ENCODE results near the gene C12orf43. TPM values are rescaled to one million over a fixed set of nuclear protein-coding genes. Genes with fewer than 3 reads are reported as not detected.
A peak's percentile ranks its signal among the peaks of the same experiment; 100 is the strongest.
"Not testable (repeated sequence)": the region's sequence is repeated elsewhere in the genome, so short reads cannot be mapped to it uniquely, and the experiment has no call there.

C12orf43 gene
- total and polyA plus RNA-seq, 4 donors: 6.8 to 8.2 (median 7.6) TPM

DNA sequence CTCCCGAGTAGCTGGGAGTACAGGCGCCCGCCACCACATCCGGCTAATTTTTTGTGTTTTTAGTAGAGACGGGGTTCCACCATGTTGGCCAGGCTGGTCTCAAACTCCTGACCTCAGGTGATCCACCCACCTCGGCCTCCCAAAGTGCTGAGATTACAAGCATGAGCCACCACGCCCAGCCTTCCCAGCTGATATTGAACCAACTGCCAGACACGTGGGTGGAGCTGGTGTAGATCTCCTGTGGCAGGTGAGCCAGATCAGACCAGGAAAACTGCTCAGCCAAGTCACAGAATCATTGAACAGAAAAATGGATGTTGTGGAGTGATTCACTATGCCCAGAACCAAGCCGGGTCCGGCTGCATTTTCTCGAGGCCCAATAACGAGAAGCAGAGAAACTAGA is 31.1 kb upstream of the C12orf43 start:
- not testable (repeated sequence) for H3K27ac ChIP-seq (ENCODE audit: low read depth in 1 of 2, low read length in 2 of 2); H3K4me1 ChIP-seq (ENCODE audit: control insufficient read depth in 4 of 4, insufficient read depth in 4 of 4, low read length in 3 of 4); H3K9ac ChIP-seq (ENCODE audit: low read depth in 1 of 2, low read length in 2 of 2); H3K4me3 ChIP-seq (ENCODE audit: low read depth in 1 of 3, low read length in 3 of 3); H3K27me3 ChIP-seq (ENCODE audit: control insufficient read depth in 4 of 4, insufficient read depth in 4 of 4, low read length in 3 of 4); DNase-seq (ENCODE audit: low spot score); H3K9me3 ChIP-seq (ENCODE audit: control insufficient read depth in 4 of 4, low read length in 3 of 4); H3K36me3 ChIP-seq (ENCODE audit: control insufficient read depth in 4 of 4, insufficient read depth in 3 of 4, low read depth in 1 of 4, low read length in 3 of 4)
- 85% methylated on average over 12 of the region's 12 CpGs for WGBS

DNA sequence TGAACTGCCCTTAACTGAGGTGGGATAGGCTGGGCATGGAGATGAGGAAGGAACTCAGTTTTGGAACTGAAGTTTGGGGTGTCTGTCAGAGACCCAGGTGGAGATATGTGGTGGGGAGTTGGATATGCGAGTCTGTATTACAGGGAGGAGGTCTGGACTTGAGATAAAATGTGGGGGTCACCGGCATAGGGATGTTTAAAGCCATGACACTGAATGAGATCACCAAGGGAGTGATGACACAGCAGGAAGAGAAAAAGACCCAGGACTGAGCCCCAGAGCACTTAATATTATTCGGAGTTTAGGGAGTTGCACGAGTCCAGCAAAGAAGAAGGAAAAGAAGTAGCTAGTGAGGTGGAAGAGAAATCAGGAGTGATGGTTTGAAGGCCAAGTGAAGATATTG is 26.8 kb upstream of the C12orf43 start:
- H3K9me3 ChIP-seq (ENCODE audit: control insufficient read depth in 4 of 4, low read length in 3 of 4): no peaks in the 10 kb centered on the region
- TF ChIP-seq JUND (IDR thresholded peaks at IDR 0.05) (no peak), FOXA1 (IDR thresholded peaks at IDR 0.05) (no peak), EGR1 (IDR thresholded peaks at IDR 0.05; ENCODE audit: low read depth in 2 of 2) (no peak), REST (IDR thresholded peaks at IDR 0.05) (no peak), RXRA (IDR thresholded peaks at IDR 0.05) (no peak), NR2F2 (IDR thresholded peaks at IDR 0.05) (no peak), SP1 (IDR thresholded peaks at IDR 0.05) (no peak), FOXA2 (IDR thresholded peaks at IDR 0.05) (no peak), ATF3 (IDR thresholded peaks at IDR 0.05) (no peak), HNF4G (IDR thresholded peaks at IDR 0.05) (no peak), TAF1 (conservative IDR thresholded peaks at IDR 0.05) (no peak)
- TF ChIP-seq, protein P1, sequence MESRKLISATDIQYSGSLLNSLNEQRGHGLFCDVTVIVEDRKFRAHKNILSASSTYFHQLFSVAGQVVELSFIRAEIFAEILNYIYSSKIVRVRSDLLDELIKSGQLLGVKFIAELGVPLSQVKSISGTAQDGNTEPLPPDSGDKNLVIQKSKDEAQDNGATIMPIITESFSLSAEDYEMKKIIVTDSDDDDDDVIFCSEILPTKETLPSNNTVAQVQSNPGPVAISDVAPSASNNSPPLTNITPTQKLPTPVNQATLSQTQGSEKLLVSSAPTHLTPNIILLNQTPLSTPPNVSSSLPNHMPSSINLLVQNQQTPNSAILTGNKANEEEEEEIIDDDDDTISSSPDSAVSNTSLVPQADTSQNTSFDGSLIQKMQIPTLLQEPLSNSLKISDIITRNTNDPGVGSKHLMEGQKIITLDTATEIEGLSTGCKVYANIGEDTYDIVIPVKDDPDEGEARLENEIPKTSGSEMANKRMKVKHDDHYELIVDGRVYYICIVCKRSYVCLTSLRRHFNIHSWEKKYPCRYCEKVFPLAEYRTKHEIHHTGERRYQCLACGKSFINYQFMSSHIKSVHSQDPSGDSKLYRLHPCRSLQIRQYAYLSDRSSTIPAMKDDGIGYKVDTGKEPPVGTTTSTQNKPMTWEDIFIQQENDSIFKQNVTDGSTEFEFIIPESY (IDR thresholded peaks at IDR 0.05): no peak
- no peak overlapping the region for H3K9ac ChIP-seq (ENCODE audit: low read depth in 1 of 2, low read length in 2 of 2)
- no peaks in the 10 kb centered on the region for H3K27me3 ChIP-seq (ENCODE audit: control insufficient read depth in 4 of 4, insufficient read depth in 4 of 4, low read length in 3 of 4)
- H3K4me3 ChIP-seq (ENCODE audit: low read depth in 1 of 3, low read length in 3 of 3): no peak overlapping the region
- H3K36me3 ChIP-seq (ENCODE audit: control insufficient read depth in 4 of 4, insufficient read depth in 3 of 4, low read depth in 1 of 4, low read length in 3 of 4): no peaks in the 10 kb centered on the region
- DNase-seq (ENCODE audit: low spot score): no peak
- H3K4me1 ChIP-seq (ENCODE audit: control insufficient read depth in 4 of 4, insufficient read depth in 4 of 4, low read length in 3 of 4): peaks cover 0 to 11% (median 6%) of the 10 kb centered on the region in 4 donors
- 83% methylated on average over 4 of the region's 4 CpGs for WGBS
- H3K27ac ChIP-seq (ENCODE audit: low read depth in 1 of 2, low read length in 2 of 2): no peak overlapping the region

GRCh38 chr12:121038861-121039668 is 22.8 kb upstream of the C12orf43 start, which contains the start of gene OASL:
Gene OASL (minus strand): TSS chr12:121039246. CDS start chr12:121038971, 275 bp downstream.
- WGBS: 9% methylated on average over 13 of the region's 13 CpGs
- no peaks in the 10 kb centered on the region for H3K9me3 ChIP-seq (ENCODE audit: control insufficient read depth in 4 of 4, low read length in 3 of 4)
- peak within 1 kb of the TSS; percentile 63 to 81 (median 74) for H3K4me3 ChIP-seq (ENCODE audit: low read depth in 1 of 3, low read length in 3 of 3)
- peaks cover 0 to 17% (median 10%) of the 10 kb centered on the region in 4 donors for H3K4me1 ChIP-seq (ENCODE audit: control insufficient read depth in 4 of 4, insufficient read depth in 4 of 4, low read length in 3 of 4)
- no peaks in the 10 kb centered on the region for H3K27me3 ChIP-seq (ENCODE audit: control insufficient read depth in 4 of 4, insufficient read depth in 4 of 4, low read length in 3 of 4)
- H3K9ac ChIP-seq (ENCODE audit: low read depth in 1 of 2, low read length in 2 of 2): peak within 1 kb of the TSS; percentile 30 to 41
- no peaks in the 10 kb centered on the region for H3K36me3 ChIP-seq (ENCODE audit: control insufficient read depth in 4 of 4, insufficient read depth in 3 of 4, low read depth in 1 of 4, low read length in 3 of 4)
- no peak for DNase-seq (ENCODE audit: low spot score)
- H3K27ac ChIP-seq (ENCODE audit: low read depth in 1 of 2, low read length in 2 of 2): peak within 1 kb of the TSS; percentile 66 to 86
- TF ChIP-seq, protein P1 (IDR thresholded peaks at IDR 0.05): peak; percentile 79
- TF ChIP-seq HNF4G (IDR thresholded peaks at IDR 0.05): peak; percentile 21
- TF ChIP-seq JUND (IDR thresholded peaks at IDR 0.05): peak; percentile 45 to 77
- TF ChIP-seq RXRA (IDR thresholded peaks at IDR 0.05): peak; percentile 93 to 95
- peak; percentile 61 for TF ChIP-seq REST (IDR thresholded peaks at IDR 0.05)
- peak; percentile 71 for TF ChIP-seq YY1 (IDR thresholded peaks at IDR 0.05)
- TF ChIP-seq NR2F2 (IDR thresholded peaks at IDR 0.05): peak; percentile 33
- TF ChIP-seq, protein P2, sequence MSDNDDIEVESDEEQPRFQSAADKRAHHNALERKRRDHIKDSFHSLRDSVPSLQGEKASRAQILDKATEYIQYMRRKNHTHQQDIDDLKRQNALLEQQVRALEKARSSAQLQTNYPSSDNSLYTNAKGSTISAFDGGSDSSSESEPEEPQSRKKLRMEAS (IDR thresholded peaks at IDR 0.05): peak; percentile 34
- TF ChIP-seq FOXA1 (IDR thresholded peaks at IDR 0.05): no peak
